IMR-90 (cell line): ENCODE measurements around the gene UTF1. TPM values are rescaled to one million over a fixed set of nuclear protein-coding genes. Genes with fewer than 3 reads are reported as not detected.

Source experiments
- ATAC-seq: fragments of 200-7000 bp; cut with Tn5 transposase; 2 replicates; pipeline ENCODE4 v1.9.1; 2020; ENCODE audit warnings: low read depth, mild to moderate bottlenecking, moderate library complexity
- BruUV-seq: library from RNA; stranded (reverse); fragments of 400-500 nt; replicated peaks from 2 replicates; lab custom pipeline; 2021; lab: Mats Ljungman, UMichigan
- CTCF ChIA-PET: fragments of 300-600 bp; formaldehyde crosslinking; extraction: SDS; loops from one replicate; lab custom pipeline; 2021; ENCODE audit warnings: antibody characterized with exemption; lab: Yijun Ruan, JAX
- POLR2A ChIA-PET: fragments of 300-600 bp; sonication (Branson Sonifier 250); formaldehyde crosslinking; loops from one replicate; lab custom pipeline; 2022; ENCODE audit warnings: antibody characterized with exemption; ENCODE audit not compliant: unreplicated experiment; lab: Charles Lee
- DNase-seq: peaks from one replicate; pipeline ENCODE4 v3.0.0; 2013
- H2AFZ ChIP-seq: replicated peaks from 2 replicates; pipeline ENCODE3; 2013; ENCODE audit warnings: low read length, mild to moderate bottlenecking; ENCODE audit not compliant: poor library complexity
- H2AK5ac ChIP-seq: 2 replicates; pipeline ENCODE4 v1.6.1; 2013; ENCODE audit warnings: low read depth, low read length, inconsistent platforms
- H2AK9ac ChIP-seq: replicated peaks from 2 replicates; pipeline ENCODE3; 2013; ENCODE audit warnings: mild to moderate bottlenecking, low read depth, low read length, moderate library complexity; ENCODE audit not compliant: poor library complexity
- H2BK120ac ChIP-seq: 2 replicates; pipeline ENCODE4 v1.6.1; 2013; ENCODE audit warnings: low read depth, low read length, inconsistent platforms
- H2BK15ac ChIP-seq: 3 replicates; pipeline ENCODE4 v1.6.1; 2013; ENCODE audit warnings: low read depth, low read length, inconsistent platforms
- H2BK20ac ChIP-seq: 2 replicates; pipeline ENCODE4 v1.6.1; 2013; ENCODE audit warnings: low read depth, mild to moderate bottlenecking, inconsistent platforms, low read length, moderate library complexity
- H2BK5ac ChIP-seq: 2 replicates; pipeline ENCODE4 v1.6.1; 2013; ENCODE audit warnings: mild to moderate bottlenecking, low read depth, low read length, inconsistent platforms; ENCODE audit not compliant: poor library complexity, severe bottlenecking
- H3K14ac ChIP-seq: replicated peaks from 2 replicates; pipeline ENCODE4 v1.6.1; 2013; ENCODE audit warnings: low read depth, low read length, inconsistent platforms
- H3K18ac ChIP-seq: 2 replicates; pipeline ENCODE4 v1.6.1; 2013; ENCODE audit warnings: low read depth, low read length, control low read depth
- H3K23ac ChIP-seq: 2 replicates; pipeline ENCODE4 v1.6.1; 2013; ENCODE audit warnings: low read depth, low read length, inconsistent platforms
- H3K27ac ChIP-seq: 2 replicates; pipeline ENCODE4 v1.5.1; 2013; ENCODE audit warnings: mild to moderate bottlenecking, control low read depth, low read length; ENCODE audit not compliant: insufficient read depth
- H3K27me3 ChIP-seq: 2 replicates; pipeline ENCODE4 v1.6.1; 2013; ENCODE audit warnings: low read length; ENCODE audit not compliant: control insufficient read depth, insufficient read depth
- H3K36me3 ChIP-seq: 2 replicates; pipeline ENCODE4 v1.6.1; 2013; ENCODE audit warnings: low read length, mixed read lengths; ENCODE audit not compliant: control insufficient read depth, insufficient read depth
- H3K4ac ChIP-seq: 2 replicates; pipeline ENCODE4 v1.6.1; 2013; ENCODE audit warnings: low read depth, low read length, inconsistent platforms
- H3K4me1 ChIP-seq: 2 replicates; pipeline ENCODE4 v1.6.1; 2013; ENCODE audit warnings: low read length, mixed read lengths; ENCODE audit not compliant: control insufficient read depth, insufficient read depth
- H3K4me2 ChIP-seq: 2 replicates; pipeline ENCODE4 v1.6.1; 2013; ENCODE audit warnings: low read depth, mild to moderate bottlenecking, control low read depth, low read length, moderate library complexity
- H3K4me3 ChIP-seq: 2 replicates; pipeline ENCODE4 v1.5.1; 2013; ENCODE audit warnings: low read depth, mild to moderate bottlenecking, control low read depth, low read length, moderate library complexity; ENCODE audit not compliant: insufficient read depth
- H3K56ac ChIP-seq: 2 replicates; pipeline ENCODE4 v1.6.1; 2013; ENCODE audit warnings: low read length, inconsistent platforms; ENCODE audit not compliant: insufficient read depth; ENCODE audit errors: extremely low read depth
- H3K79me1 ChIP-seq, 2 experiments: 2 replicates each; pipeline ENCODE4 v1.6.1; 2013; ENCODE audit warnings: low read length in 2 of 2, inconsistent platforms in 1 of 2, low read depth in 1 of 2
- H3K9ac ChIP-seq: 2 replicates; pipeline ENCODE4 v1.6.1; 2013; ENCODE audit warnings: low read depth, low read length, control low read depth
- H3K9me1 ChIP-seq: 2 replicates; pipeline ENCODE4 v1.6.1; 2013; ENCODE audit warnings: low read length, inconsistent platforms; ENCODE audit not compliant: insufficient read depth
- H3K9me3 ChIP-seq: 2 replicates; pipeline ENCODE4 v1.6.1; 2013; ENCODE audit warnings: low read length; ENCODE audit not compliant: control insufficient read depth, insufficient read depth
- H4K20me1 ChIP-seq: 2 replicates; pipeline ENCODE4 v1.6.1; 2013; ENCODE audit warnings: low read length, inconsistent platforms; ENCODE audit not compliant: insufficient read depth
- H4K5ac ChIP-seq: 2 replicates; pipeline ENCODE4 v1.6.1; 2013; ENCODE audit warnings: mild to moderate bottlenecking, low read depth, low read length, control low read depth
- H4K8ac ChIP-seq, 2 experiments: 2 replicates each; pipeline ENCODE4 v1.6.1; 2013; ENCODE audit warnings: low read depth in 2 of 2, low read length in 2 of 2, control low read depth in 1 of 2, inconsistent platforms in 1 of 2
- H4K91ac ChIP-seq: 2 replicates; pipeline ENCODE4 v1.6.1; 2013; ENCODE audit warnings: low read depth, low read length, inconsistent platforms; ENCODE audit not compliant: insufficient read depth
- BHLHE40 ChIP-seq: fragments of 150-350 bp; IDR thresholded peaks from 2 replicates; pipeline ENCODE4 v1.6.1; 2016; ENCODE audit warnings: mild to moderate bottlenecking, low read depth, low read length
- CEBPB ChIP-seq: IDR thresholded peaks from 2 replicates; pipeline ENCODE4 v1.6.1; 2012; ENCODE audit warnings: low read depth, low read length, improper control_type of control experiment
- CTCF ChIP-seq: conservative IDR thresholded peaks from 2 replicates; pipeline ENCODE4 v1.5.1; 2012; ENCODE audit warnings: mild to moderate bottlenecking, low read depth, low read length, improper control_type of control experiment
- ELK1 ChIP-seq: fragments of 150-350 bp; IDR thresholded peaks from 2 replicates; pipeline ENCODE4 v1.6.1; 2016; ENCODE audit warnings: low read depth, mild to moderate bottlenecking, low read length, moderate library complexity, borderline replicate concordance
- FOS ChIP-seq: fragments of 150-350 bp; IDR thresholded peaks from 2 replicates; pipeline ENCODE4 v1.6.1; 2016; ENCODE audit warnings: low read depth, low read length
- MAFK ChIP-seq: IDR thresholded peaks from 2 replicates; pipeline ENCODE4 v1.6.1; 2012; ENCODE audit warnings: low read depth, low read length, improper control_type of control experiment
- MAZ ChIP-seq: IDR thresholded peaks from 2 replicates; pipeline ENCODE4 v1.6.1; 2012; ENCODE audit warnings: low read depth, mild to moderate bottlenecking, low read length, improper control_type of control experiment, moderate library complexity, borderline replicate concordance
- NFE2L2 ChIP-seq: fragments of 150-350 bp; IDR thresholded peaks from 2 replicates; pipeline ENCODE4 v1.6.1; 2016; ENCODE audit warnings: low read depth, mild to moderate bottlenecking, low read length
- RFX5 ChIP-seq: IDR thresholded peaks from 2 replicates; pipeline ENCODE4 v1.8.0; 2012; ENCODE audit warnings: low read depth, mild to moderate bottlenecking, low read length, moderate library complexity
- SMC3 ChIP-seq: fragments of 150-350 bp; IDR thresholded peaks from 2 replicates; pipeline ENCODE4 v1.6.1; 2016; ENCODE audit warnings: low read depth, mild to moderate bottlenecking, antibody characterized with exemption, low read length, moderate library complexity
- WGBS, 2 experiments: methylation state at CpG; one replicate each; pipeline versions ENCODE4 v1.1.5 to v1.1.7; 2013; ENCODE audit warnings: missing lambda C conversion rate in 2 of 2; ENCODE audit not compliant: insufficient read length in 1 of 2; ENCODE audit errors: extremely low coverage in 2 of 2; 5-methylcytosine and 5-hydroxymethylcytosine counted together
- dilution Hi-C: fragments of 300-500 bp; cut with HindIII; formaldehyde crosslinking; loops from one replicate; pipeline ENCODE4 v1.14.3; 2018; ENCODE audit warnings: low sequenced_read_pairs; ENCODE audit not compliant: unreplicated experiment
- in situ Hi-C: fragments of 300-500 bp; cut with MboI; formaldehyde crosslinking; loops from 3 replicates; pipeline ENCODE4 v1.14.3; 2019; ENCODE audit warnings: low sequenced_read_pairs, inconsistent platforms, mixed read lengths
- intact Hi-C: fragments of 100-400 bp; cut with micrococcal nuclease; formaldehyde crosslinking; loops from 2 replicates; pipeline ENCODE4 v1.10.0; 2022
- polyA plus RNA-seq, 3 experiments: library from polyadenylated mRNA; depleted of rRNA; stranded (reverse); fragments of >200 nt; gene quantifications; 2 replicates each; pipeline ENCODE4 v1.2.3, GENCODE V29; 2012; ENCODE audit warnings: low replicate concordance in 1 of 3
- total RNA-seq: library from RNA; depleted of rRNA; stranded (reverse); fragments of >200 nt; gene quantifications from 2 replicates; pipeline ENCODE4 v1.2.3, GENCODE V29; 2012

The UTF1 gene
- total and polyA plus RNA-seq, 2 of the 4 experiments (the other 2 are of a cell fraction), result not detected

- H4K91ac ChIP-seq, result no peak overlapping the region
- no peak overlapping the region for H2BK15ac ChIP-seq
- no peak overlapping the region for H3K14ac ChIP-seq
- CTCF ChIA-PET, result no interaction called here
- POLR2A ChIA-PET, result no interaction called here
- BruUV-seq, result no TSS peak
- no peak overlapping the region for H3K4me3 ChIP-seq
- no peak overlapping the region for H2AK9ac ChIP-seq
- no peak for ATAC-seq
- intact Hi-C loops, result no loop called here
- no peaks in the 10 kb centered on the region for H3K9me1 ChIP-seq
- H3K4ac ChIP-seq, result no peak overlapping the region
- no peak overlapping the region for H3K27ac ChIP-seq
- in situ Hi-C loops, result no loop called here
- H3K4me2 ChIP-seq, result no peak overlapping the region
- no peak overlapping the region for H3K56ac ChIP-seq
- dilution Hi-C loops, result no loop called here
- H3K9me3 ChIP-seq, result peaks cover 2% of the 10 kb centered on the region; the same call in 1 of the 2 replicates
- WGBS, 2 experiments, result 82% methylated on average over 27 of the region's 34 CpGs; no CpG with 5 or more reads in 1 of the 2 experiments
- H2BK120ac ChIP-seq, result no peak overlapping the region
- H4K20me1 ChIP-seq, result no peaks in the 10 kb centered on the region
- no peak overlapping the region for H4K8ac ChIP-seq
- H3K18ac ChIP-seq, result no peak overlapping the region
- no peak overlapping the region for H2AFZ ChIP-seq
- no peak overlapping the region for H3K23ac ChIP-seq
- no peak overlapping the region for H2BK20ac ChIP-seq
- no peaks in the 10 kb centered on the region for H3K79me1 ChIP-seq
- no peak overlapping the region for H2AK5ac ChIP-seq
- no peaks in the 10 kb centered on the region for H3K36me3 ChIP-seq
- no peak overlapping the region for H4K5ac ChIP-seq
- no peaks in the 10 kb centered on the region for H3K4me1 ChIP-seq
- H3K9ac ChIP-seq, result no peak overlapping the region
- no peak for DNase-seq
- H2BK5ac ChIP-seq, result no peak overlapping the region
- H3K27me3 ChIP-seq, result no peaks in the 10 kb centered on the region
- no peak for TF ChIP-seq MAZ
- no peak for TF ChIP-seq ELK1
- no peak for TF ChIP-seq MAFK
- TF ChIP-seq BHLHE40, result no peak
- TF ChIP-seq NFE2L2, result no peak
- no peak for TF ChIP-seq RFX5
- TF ChIP-seq CEBPB, result no peak
- TF ChIP-seq SMC3, result no peak
- TF ChIP-seq FOS, result no peak
- TF ChIP-seq CTCF, result no peak
These were observed 17.8 kb upstream of the UTF1 start for GRCh38 chr10:133211959-133212852.
